ENCODE measurements around the gene ALOX5.

The ALOX5 gene

GRCh38 chr10:45398595-45398994, 24.6 kb downstream of the ALOX5 start:
- no peaks in the 10 kb centered on the region for H3K79me1 ChIP-seq (ENCODE audit: low read depth, low read length)
- H3K4me3 ChIP-seq (ENCODE audit: low read length in 2 of 2) = no peak overlapping the region
- no peak overlapping the region for H2BK5ac ChIP-seq (ENCODE audit: low read length)
- H2AFZ ChIP-seq (ENCODE audit: low read length) = no peak overlapping the region
- H3K4me2 ChIP-seq (ENCODE audit: insufficient read depth, low read length, poor library complexity, severe bottlenecking) = no peak overlapping the region
- H4K8ac ChIP-seq (ENCODE audit: low read depth, low read length) = no peak overlapping the region
- WGBS, 2 donors (ENCODE audit: extremely low coverage in 2 of 2, insufficient read length in 2 of 2, insufficient replicate concordance in 1 of 2) = no CpG with 5 or more reads among the region's 1 CpG
- H4K91ac ChIP-seq (ENCODE audit: low read depth, low read length, poor library complexity) = no peak overlapping the region
- H3K27me3 ChIP-seq (ENCODE audit: control insufficient read depth in 3 of 3, insufficient read depth in 3 of 3, low read depth in 1 of 3, low read length in 3 of 3) = no peaks in the 10 kb centered on the region
- H2BK120ac ChIP-seq (ENCODE audit: low read depth, low read length) = no peak overlapping the region
- H2BK15ac ChIP-seq (ENCODE audit: low read length) = no peak overlapping the region
- H3K9ac ChIP-seq (ENCODE audit: low read depth, low read length, poor library complexity) = no peak overlapping the region
- DNase-seq (ENCODE audit: low spot score) = no peak
- no peak overlapping the region for H2BK12ac ChIP-seq (ENCODE audit: low read length)
- no peak overlapping the region for H3K4ac ChIP-seq (ENCODE audit: low read length)
- no peaks in the 10 kb centered on the region for H3K9me3 ChIP-seq (replicated peaks in 1 of 2; ENCODE audit: control insufficient read depth in 2 of 2, insufficient read depth in 1 of 2, low read depth in 1 of 2, low read length in 2 of 2)
- H2AK5ac ChIP-seq (ENCODE audit: low read depth, low read length) = no peak overlapping the region
- H3K14ac ChIP-seq (ENCODE audit: low read length) = no peak overlapping the region
- H3K4me1 ChIP-seq (ENCODE audit: control insufficient read depth in 2 of 2, insufficient read depth in 1 of 2, low read depth in 1 of 2, low read length in 2 of 2) = no peaks in the 10 kb centered on the region
- H3K23ac ChIP-seq (ENCODE audit: low read depth, low read length, poor library complexity) = no peak overlapping the region
- no peaks in the 10 kb centered on the region for H3K36me3 ChIP-seq (replicated peaks in 1 of 2; ENCODE audit: control insufficient read depth in 2 of 2, insufficient read depth in 2 of 2, low read length in 2 of 2)
- H3K27ac ChIP-seq (replicated peaks; ENCODE audit: low read length) = no peak overlapping the region
- no peak overlapping the region for H3K18ac ChIP-seq (ENCODE audit: low read length)

GRCh38 chr10:45399113-45399512, 25.1 kb downstream of the ALOX5 start:
- Histone ChIP-seq H3K27me3 (ENCODE audit: control insufficient read depth in 3 of 3, insufficient read depth in 3 of 3, low read depth in 1 of 3, low read length in 3 of 3) (no peaks in the 10 kb centered on the region), H3K27ac (replicated peaks; ENCODE audit: low read length) (no peak overlapping the region), H3K9ac (ENCODE audit: low read depth, low read length, poor library complexity) (no peak overlapping the region), H2AK5ac (ENCODE audit: low read depth, low read length) (no peak overlapping the region), H2BK15ac (ENCODE audit: low read length) (no peak overlapping the region), H2AFZ (ENCODE audit: low read length) (no peak overlapping the region), H2BK5ac (ENCODE audit: low read length) (no peak overlapping the region), H3K4me3 (ENCODE audit: low read length in 2 of 2) (no peak overlapping the region), H3K23ac (ENCODE audit: low read depth, low read length, poor library complexity) (no peak overlapping the region), H3K18ac (ENCODE audit: low read length) (no peak overlapping the region), H4K91ac (ENCODE audit: low read depth, low read length, poor library complexity) (no peak overlapping the region), H2BK120ac (ENCODE audit: low read depth, low read length) (no peak overlapping the region), H3K4me1 (ENCODE audit: control insufficient read depth in 2 of 2, insufficient read depth in 1 of 2, low read depth in 1 of 2, low read length in 2 of 2) (no peaks in the 10 kb centered on the region), H2BK12ac (ENCODE audit: low read length) (no peak overlapping the region), H3K79me1 (ENCODE audit: low read depth, low read length) (no peaks in the 10 kb centered on the region), H3K36me3 (replicated peaks in 1 of 2; ENCODE audit: control insufficient read depth in 2 of 2, insufficient read depth in 2 of 2, low read length in 2 of 2) (no peaks in the 10 kb centered on the region), H3K4ac (ENCODE audit: low read length) (no peak overlapping the region), H3K14ac (ENCODE audit: low read length) (no peak overlapping the region), H3K9me3 (replicated peaks in 1 of 2; ENCODE audit: control insufficient read depth in 2 of 2, insufficient read depth in 1 of 2, low read depth in 1 of 2, low read length in 2 of 2) (no peaks in the 10 kb centered on the region), H3K4me2 (ENCODE audit: insufficient read depth, low read length, poor library complexity, severe bottlenecking) (no peak overlapping the region), H4K8ac (ENCODE audit: low read depth, low read length) (no peak overlapping the region)
- no peak for DNase-seq (ENCODE audit: low spot score)
- no CpG with 5 or more reads among the region's 2 CpGs for WGBS, 2 donors (ENCODE audit: extremely low coverage in 2 of 2, insufficient read length in 2 of 2, insufficient replicate concordance in 1 of 2)

- H2BK12ac ChIP-seq (ENCODE audit: low read length) = no peak overlapping the region
- H2BK5ac ChIP-seq (ENCODE audit: low read length) = no peak overlapping the region
- H3K18ac ChIP-seq (ENCODE audit: low read length) = no peak overlapping the region
- 100% methylated on average over 2 of the region's 8 CpGs; no CpG with 5 or more reads in 1 of the 2 donors for WGBS, 2 donors (ENCODE audit: extremely low coverage in 2 of 2, insufficient read length in 2 of 2, insufficient replicate concordance in 1 of 2)
- H4K91ac ChIP-seq (ENCODE audit: low read depth, low read length, poor library complexity) = no peak overlapping the region
- no peak overlapping the region for H2BK15ac ChIP-seq (ENCODE audit: low read length)
- H3K27me3 ChIP-seq (ENCODE audit: control insufficient read depth in 3 of 3, insufficient read depth in 3 of 3, low read depth in 1 of 3, low read length in 3 of 3) = no peaks in the 10 kb centered on the region
- no peak overlapping the region for H3K27ac ChIP-seq (replicated peaks; ENCODE audit: low read length)
- H3K36me3 ChIP-seq (replicated peaks in 1 of 2; ENCODE audit: control insufficient read depth in 2 of 2, insufficient read depth in 2 of 2, low read length in 2 of 2) = no peaks in the 10 kb centered on the region
- no peak overlapping the region for H4K8ac ChIP-seq (ENCODE audit: low read depth, low read length)
- H3K4me1 ChIP-seq (ENCODE audit: control insufficient read depth in 2 of 2, insufficient read depth in 1 of 2, low read depth in 1 of 2, low read length in 2 of 2) = no peaks in the 10 kb centered on the region
- DNase-seq (ENCODE audit: low spot score) = no peak
- H3K4ac ChIP-seq (ENCODE audit: low read length) = no peak overlapping the region
- no peak overlapping the region for H2AK5ac ChIP-seq (ENCODE audit: low read depth, low read length)
- no peaks in the 10 kb centered on the region for H3K79me1 ChIP-seq (ENCODE audit: low read depth, low read length)
- no peak overlapping the region for H3K4me2 ChIP-seq (ENCODE audit: insufficient read depth, low read length, poor library complexity, severe bottlenecking)
- H2BK120ac ChIP-seq (ENCODE audit: low read depth, low read length) = no peak overlapping the region
- no peaks in the 10 kb centered on the region for H3K9me3 ChIP-seq (replicated peaks in 1 of 2; ENCODE audit: control insufficient read depth in 2 of 2, insufficient read depth in 1 of 2, low read depth in 1 of 2, low read length in 2 of 2)
- H3K9ac ChIP-seq (ENCODE audit: low read depth, low read length, poor library complexity) = no peak overlapping the region
- no peak overlapping the region for H3K23ac ChIP-seq (ENCODE audit: low read depth, low read length, poor library complexity)
- no peak overlapping the region for H3K4me3 ChIP-seq (ENCODE audit: low read length in 2 of 2)
- no peak overlapping the region for H3K14ac ChIP-seq (ENCODE audit: low read length)
- no peak overlapping the region for H2AFZ ChIP-seq (ENCODE audit: low read length)
Measured at GRCh38 chr10:45403151-45403550, 29.1 kb downstream of the ALOX5 start.

- Histone ChIP-seq H3K9ac (ENCODE audit: low read depth, low read length, poor library complexity) (no peak overlapping the region), H3K4me1 (ENCODE audit: control insufficient read depth in 2 of 2, insufficient read depth in 1 of 2, low read depth in 1 of 2, low read length in 2 of 2) (no peaks in the 10 kb centered on the region), H3K36me3 (replicated peaks in 1 of 2; ENCODE audit: control insufficient read depth in 2 of 2, insufficient read depth in 2 of 2, low read length in 2 of 2) (no peaks in the 10 kb centered on the region), H2BK5ac (ENCODE audit: low read length) (no peak overlapping the region), H3K4me2 (ENCODE audit: insufficient read depth, low read length, poor library complexity, severe bottlenecking) (no peak overlapping the region), H2BK120ac (ENCODE audit: low read depth, low read length) (no peak overlapping the region), H2BK12ac (ENCODE audit: low read length) (no peak overlapping the region), H3K4me3 (ENCODE audit: low read length in 2 of 2) (no peak overlapping the region), H2AFZ (ENCODE audit: low read length) (peak overlapping the region; percentile 66), H3K27ac (replicated peaks; ENCODE audit: low read length) (no peak overlapping the region), H4K91ac (ENCODE audit: low read depth, low read length, poor library complexity) (no peak overlapping the region), H3K9me3 (replicated peaks in 1 of 2; ENCODE audit: control insufficient read depth in 2 of 2, insufficient read depth in 1 of 2, low read depth in 1 of 2, low read length in 2 of 2) (no peaks in the 10 kb centered on the region), H3K79me1 (ENCODE audit: low read depth, low read length) (no peaks in the 10 kb centered on the region), H4K8ac (ENCODE audit: low read depth, low read length) (no peak overlapping the region), H3K4ac (ENCODE audit: low read length) (no peak overlapping the region), H2BK15ac (ENCODE audit: low read length) (no peak overlapping the region), H3K14ac (ENCODE audit: low read length) (no peak overlapping the region), H2AK5ac (ENCODE audit: low read depth, low read length) (no peak overlapping the region), H3K18ac (ENCODE audit: low read length) (no peak overlapping the region), H3K27me3 (ENCODE audit: control insufficient read depth in 3 of 3, insufficient read depth in 3 of 3, low read depth in 1 of 3, low read length in 3 of 3) (no peaks in the 10 kb centered on the region), H3K23ac (ENCODE audit: low read depth, low read length, poor library complexity) (no peak overlapping the region)
- no CpG with 5 or more reads among the region's 10 CpGs for WGBS, 2 donors (ENCODE audit: extremely low coverage in 2 of 2, insufficient read length in 2 of 2, insufficient replicate concordance in 1 of 2)
- no peak for DNase-seq (ENCODE audit: low spot score)
Measured at GRCh38 chr10:45404087-45404769, 30.2 kb downstream of the ALOX5 start.
